Activated CD4-positive, alpha-beta T cell treated with anti-CD3 and anti-CD28 coated beads, Interleukin-2, amount 50 U/mL, for 4 hours (primary cell): ENCODE results near the gene ELFN2.

ENCODE experiments used
- DNase-seq, 2 experiments: peaks; one replicate each; pipeline ENCODE4 v3.0.0-alpha.2; 2020

The ELFN2 gene

DNA sequence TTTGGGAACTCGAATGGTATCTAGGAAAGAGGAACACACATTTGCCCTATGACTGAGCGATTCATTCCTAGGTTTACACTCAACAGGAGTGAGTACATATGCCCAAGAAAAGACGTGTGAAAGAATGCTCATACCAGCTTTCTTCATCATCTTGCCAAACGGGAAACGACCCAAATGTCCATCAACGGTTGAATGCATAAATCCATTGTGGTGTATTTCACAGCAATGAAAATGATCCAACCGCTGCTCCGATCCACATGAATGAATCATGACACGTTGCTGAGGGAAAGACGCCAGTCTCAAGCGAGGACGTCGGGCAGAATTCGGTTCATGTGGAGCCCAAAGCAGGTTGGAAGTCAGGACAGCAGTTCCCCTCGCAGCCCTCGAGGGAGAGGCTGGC is 73.4 kb downstream of the ELFN2 start:
- no peak for DNase-seq

DNA sequence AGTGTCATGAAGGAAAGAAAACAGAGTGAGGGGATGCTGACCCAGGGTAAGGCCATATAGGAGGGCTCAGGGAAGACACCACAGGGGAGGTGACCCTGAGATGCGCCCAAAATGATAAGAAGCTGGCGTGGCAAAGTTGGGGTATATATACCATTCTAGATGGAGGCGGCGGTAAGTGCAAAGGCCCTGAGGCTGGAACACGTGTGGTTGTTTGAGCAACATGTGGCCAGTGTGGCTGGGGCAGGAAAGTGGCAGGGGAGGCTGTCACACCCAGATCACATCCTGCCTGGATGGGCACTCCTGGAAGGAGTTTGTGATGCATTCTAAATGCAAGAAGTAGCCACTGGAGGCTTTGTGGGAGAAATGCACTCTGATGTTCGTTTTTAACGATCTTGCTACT is 74.8 kb downstream of the ELFN2 start:
- DNase-seq = no peak

DNA sequence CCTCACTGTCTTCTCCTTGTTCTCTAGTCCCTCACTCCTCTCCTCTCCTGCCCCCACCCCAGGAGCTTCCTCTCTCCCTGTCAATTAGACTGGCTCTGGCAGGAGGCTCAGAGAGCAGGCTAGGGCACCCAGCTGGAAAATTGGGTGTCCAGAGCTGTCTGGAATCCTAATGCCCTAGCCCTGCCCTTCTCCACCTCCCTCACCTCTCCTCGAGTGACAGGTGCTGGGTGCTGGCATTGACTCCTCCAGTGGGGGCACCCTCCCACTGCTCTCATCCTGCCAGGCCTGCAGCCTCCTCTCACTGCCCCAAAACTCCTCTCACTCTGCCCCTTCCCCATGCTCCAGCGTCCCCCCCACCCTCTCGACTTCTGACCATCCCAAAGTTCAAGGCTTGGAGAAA is 76.0 kb downstream of the ELFN2 start:
- no peak for DNase-seq

DNA sequence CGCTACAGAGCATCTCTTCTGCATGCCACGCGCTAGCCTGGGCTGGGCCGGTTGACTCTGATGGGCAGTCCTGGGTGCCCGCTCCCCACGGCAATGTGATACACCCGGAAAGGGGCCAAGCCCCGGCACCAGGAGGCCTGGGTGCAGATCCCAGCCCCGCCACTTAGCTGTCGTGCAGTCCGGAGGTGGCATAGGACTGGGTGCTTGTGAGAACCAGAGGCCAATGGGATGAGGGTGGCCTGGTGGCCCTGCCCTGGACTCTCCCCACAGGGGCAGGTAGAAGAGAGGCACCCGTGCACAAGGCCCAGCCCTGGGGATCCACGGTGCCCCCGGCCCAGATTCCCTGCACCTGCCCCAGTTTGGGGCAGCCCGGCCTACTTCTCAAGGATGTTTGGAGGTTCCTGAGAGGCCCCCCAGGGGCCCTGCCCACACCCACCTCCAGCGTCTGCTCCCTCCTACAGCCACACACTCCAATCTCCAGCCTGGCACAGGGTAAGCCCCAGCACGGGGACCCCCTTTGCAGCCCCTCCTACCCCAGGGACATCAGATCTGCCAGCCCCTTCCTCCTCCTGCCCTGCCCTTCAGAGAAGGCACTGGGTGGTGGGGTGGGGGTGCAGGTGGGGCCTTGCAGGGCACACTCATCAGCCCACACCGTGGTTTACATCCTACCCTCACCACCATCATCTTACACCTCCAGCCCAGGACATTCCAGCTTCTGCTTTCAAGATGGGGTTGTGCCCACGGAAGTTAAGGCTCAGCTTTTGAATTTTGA is 78.0 kb downstream of the ELFN2 start:
- DNase-seq = no peak

DNA sequence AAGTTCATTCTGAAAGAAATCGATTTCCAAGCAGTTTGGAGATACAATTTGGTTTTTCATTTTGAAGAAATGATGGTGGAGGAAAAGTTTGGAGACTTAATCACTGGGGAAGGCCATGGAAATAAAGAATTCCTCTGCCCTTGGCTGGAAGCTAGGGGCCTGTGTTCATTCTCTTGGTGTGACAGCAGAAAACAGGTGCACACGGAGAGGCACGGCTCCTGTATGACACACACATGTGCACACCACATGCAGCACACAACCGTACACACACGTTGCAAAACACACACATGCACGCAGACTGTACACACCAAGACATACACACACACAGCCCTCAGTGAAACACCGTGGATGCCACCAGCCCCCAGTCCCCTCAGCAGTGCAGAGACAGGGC is 80.8 kb downstream of the ELFN2 start:
- DNase-seq = no peak

DNA sequence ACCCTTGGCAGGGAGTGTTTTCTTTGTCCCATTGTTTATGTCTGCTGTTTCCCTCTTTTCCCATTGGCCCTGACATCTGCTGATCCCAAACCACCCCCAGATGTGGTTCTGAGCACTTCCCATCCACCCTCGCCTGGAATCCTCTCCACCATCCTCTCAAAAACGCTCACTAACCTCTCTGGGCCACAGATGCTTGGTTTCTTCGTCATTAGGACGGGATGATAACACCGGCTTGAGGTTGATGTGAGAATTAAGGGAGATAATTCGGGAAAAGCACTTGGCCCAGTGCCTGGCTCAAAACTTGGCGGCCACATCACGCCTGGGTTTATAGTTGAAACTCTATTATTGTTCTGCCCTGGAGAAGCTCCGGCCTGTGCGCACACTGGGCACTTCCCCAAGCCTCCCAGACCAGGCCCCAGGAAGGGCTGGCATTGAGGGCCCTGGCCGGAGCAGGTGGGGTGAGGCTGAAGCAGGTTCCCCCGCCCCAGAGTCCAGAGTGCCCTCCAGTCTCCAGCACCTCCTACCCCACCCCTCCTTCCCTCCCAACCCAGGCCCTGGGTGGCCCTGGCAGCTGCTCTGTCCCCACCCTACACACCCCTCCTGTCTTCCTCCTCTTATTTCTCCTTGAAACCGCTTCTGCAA is 81.3 kb downstream of the ELFN2 start:
- DNase-seq = no peak

DNA sequence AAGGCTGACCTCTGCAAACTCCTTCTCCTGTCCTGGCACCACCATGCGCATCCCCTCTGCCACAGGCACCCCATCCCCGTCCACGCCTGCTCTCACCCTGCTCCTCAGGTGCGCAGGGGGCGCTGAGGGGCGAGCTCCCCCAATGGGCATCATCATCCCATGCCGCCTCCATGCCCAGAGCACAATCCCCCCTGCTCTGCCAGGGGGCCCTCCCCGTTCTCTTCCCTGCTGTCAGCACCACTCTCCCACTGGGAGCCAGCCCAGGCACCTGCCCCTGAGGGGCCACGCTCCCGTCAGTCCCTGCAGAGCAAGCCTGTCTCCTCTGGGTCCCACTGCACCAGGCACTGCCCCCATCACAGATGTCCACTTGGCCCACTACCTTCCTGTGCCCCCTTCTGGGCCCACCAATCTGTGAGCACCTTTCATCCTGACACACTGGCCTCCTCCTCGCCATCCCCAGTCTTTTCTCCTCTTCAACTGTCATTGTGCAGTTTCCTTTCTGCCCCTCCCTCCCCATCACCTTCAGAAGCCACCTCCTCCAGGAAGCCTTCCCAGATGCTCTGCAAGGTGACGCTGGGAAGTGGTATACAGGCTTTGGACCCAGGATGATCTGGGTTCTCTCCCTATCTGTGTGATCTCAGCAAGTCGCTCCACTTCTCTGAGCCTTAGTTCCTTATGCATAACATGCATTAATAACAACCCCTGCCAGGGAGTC is 82.4 kb downstream of the ELFN2 start:
- DNase-seq = no peak

DNA sequence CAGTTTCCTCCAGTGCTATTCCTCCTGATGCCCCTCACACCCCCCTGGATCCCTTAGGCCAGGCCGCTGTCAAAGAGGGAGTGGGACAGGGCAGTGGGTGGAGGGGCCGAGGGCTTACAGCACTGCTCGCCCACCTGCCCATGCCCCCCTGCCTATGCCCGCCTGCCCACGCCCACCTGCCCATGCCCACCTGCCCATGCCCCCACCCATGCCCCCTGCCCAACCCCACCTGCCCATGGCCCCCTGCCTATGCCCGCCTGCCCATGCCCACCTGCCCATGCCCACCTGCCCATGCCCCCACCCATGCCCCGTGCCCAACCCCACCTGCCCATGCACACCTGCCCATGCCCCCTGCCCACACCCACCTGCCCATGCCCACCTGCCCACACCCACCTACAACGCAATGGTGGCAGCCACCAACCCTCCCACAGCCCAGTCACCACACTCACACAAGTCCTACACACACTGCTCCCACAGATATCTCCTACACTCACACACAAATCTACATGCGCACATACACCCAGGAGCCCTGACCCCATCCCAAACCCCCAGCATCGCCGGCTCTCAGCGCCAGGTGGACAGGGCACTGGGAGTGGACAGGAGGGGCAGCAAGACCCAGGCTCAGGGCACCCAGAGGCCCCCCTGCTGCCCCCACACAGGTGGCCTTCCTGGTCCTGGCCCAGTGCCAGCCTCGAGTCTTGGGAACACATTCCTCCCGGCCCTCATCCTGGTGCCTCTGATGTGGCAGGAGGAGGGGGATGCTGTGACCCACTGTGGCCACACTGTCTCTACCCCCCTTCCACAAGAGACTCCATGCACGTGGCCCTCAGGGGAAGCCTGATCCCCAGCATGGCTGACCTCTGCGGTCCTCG is 83.2 kb downstream of the ELFN2 start:
- no peak for DNase-seq

DNA sequence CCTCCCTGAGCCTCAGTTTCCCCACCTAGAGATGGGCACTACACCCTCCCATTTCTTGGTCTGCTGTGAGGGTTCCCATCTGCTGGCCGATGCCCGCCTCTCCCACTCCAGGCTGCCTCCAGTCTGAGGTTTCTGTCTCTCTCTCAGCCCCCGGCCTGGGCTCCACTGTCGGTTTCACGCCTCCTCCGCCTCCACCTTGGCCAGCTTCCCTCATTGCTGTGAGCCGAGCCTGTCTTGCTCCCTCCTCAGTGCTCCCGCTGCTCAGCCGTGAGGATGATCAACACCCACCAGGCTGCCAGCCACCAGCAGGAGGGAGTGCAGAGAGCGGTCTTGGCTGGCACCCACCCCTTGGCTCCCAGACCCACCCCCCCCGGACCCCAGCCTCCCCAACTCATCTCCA is 83.9 kb downstream of the ELFN2 start:
- no peak for DNase-seq

DNA sequence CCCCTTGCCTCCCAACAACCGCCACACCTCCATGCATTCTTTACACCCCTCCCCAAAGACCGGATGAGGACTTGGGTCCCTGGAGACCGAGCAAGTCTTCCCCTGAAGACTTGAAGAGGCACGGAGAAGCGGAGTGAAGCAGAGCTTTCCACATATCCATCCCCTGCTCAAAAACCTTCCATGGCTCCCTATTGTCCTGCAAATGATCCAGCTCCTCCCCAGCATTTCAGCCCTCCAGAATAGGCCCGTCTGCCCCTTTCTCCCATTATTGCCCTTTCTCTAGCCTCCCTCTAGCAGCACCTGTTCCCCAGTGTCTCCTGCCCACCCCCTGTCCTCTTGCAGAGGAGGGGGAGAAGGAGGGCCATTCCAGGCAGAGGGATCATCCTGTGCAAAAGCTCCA is 85.2 kb downstream of the ELFN2 start:
- no peak for DNase-seq

DNA sequence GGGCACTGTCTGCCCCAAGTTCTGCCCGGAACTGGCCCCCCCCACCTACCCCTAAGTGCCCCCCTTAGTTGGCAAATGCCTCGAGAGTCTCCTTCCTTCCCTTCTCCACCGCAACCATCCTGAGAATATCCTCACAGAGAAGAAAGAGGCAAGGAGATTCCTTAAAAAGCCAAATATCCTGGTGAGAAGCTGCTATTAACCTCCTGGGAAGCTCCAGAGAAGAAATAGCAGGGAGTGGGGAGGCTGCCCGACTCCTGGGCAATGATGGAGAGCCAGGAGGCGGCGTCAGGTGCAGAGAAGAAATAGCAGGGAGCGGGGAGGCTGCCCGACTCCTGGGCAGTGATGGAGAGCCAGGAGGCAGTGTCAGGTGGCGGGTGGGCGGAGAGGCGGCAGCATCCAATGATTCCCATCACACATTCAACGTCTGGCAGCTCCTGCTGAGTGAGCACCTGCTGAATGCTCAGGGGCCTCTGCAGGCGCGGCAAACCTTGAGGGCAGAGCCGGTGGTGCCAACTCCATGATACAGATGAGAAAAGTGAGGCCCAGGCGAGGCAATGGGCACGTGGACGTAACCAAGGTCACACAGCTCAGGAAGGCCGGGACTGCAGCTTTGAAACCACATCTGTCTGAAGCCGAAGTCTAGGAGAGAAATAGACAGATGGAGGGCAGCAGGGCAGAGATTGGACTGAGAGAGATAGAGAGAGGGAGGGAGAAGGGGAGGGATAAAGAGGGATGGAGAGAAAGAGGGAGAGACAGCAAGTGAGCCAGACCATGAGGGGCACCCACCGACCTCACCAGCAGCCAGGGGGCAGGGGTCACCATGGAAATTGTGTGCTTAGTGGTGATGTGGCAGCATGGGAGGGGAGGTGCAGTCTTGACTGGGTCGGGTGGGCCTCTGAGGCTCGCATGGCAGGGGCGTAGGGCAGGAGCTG is 86.7 kb downstream of the ELFN2 start:
- DNase-seq = no peak

DNA sequence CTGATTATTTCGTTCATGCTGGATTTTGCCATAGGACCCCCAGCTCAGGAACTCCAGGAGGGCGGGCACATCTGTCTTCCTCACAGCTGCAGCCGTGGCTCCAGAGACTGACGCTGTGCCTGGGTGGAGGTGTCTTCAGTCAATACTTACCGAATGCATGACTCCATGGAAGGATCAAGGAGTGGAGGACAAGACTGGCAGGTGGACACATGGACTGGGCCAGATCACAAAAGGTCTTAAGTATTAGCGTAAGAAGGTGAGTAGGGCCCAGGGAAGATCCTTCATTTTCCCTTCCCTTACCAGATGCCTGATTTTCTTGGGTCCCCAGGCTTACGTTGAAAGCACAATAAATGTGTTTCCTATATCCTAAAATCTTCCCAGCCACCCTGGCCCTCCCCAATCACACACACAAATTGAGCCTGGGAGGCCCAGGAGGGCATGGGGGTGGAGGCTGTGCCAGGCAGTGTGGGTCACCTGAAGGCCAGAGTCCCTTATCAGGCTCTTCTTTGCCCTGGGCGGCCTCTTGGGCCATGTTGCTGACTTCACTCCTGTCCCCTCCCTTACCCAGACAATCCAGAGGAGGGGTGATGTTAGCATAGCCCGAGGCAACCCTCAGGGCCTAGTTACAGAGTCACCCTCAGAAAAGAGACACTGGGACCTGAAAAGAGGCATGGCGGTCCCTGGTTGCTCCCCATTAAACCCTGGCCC is 88.6 kb downstream of the ELFN2 start:
- DNase-seq = no peak

DNA sequence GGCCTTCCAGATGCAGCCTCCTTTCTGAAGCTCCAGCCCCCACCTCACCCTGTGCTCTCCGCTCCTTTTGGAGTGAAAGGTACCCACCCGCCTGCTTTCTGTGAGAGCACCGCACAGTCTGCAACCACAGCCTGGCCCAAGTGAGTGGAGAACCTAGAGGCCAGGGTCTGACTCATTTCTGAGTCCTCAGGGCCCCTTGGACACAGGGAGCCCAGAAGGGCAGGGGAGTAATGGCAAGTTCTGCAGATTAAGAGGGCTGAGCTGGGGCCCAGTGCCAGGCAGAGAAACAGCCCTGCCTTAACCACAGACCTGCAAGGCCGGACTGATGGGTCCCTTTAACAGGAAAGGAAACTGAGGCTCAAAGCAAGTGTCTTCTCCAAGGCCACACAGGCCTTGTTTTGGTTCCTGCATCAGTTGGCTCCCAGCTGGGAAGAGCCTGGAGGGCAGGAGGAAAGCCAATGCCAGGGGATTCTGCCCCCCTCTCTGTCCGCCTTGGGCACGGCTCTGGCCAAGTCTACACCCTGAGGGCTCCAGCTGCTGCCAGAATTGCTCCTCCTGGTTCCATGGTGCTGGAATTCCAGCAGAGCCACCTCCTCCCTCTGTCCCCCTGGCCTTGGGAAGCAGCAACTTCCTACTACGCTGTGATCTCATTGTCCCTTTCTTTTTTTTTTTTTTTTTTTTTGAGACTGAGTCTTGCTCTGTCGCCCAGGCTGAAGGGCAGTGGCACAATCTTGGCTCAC is 89.9 kb downstream of the ELFN2 start:
- no peak for DNase-seq

DNA sequence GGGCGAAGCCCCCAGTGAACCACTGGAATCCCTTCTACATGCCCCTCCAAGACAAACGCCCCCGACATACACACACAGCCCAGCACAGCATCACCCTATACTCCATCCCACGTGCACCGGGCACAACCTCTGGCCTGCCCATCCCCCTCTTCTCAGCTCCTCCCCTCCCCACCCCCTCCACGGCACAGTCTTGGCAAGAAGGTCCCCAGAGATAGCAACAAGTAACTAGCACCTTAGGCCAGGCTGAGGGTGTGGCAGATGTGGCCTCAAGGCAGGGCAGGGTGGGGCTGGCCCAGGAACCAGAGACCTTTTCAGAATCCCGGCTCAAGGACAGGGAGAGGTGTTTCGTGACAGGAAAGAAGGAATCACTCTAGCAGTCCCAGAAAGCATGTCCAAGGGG is 90.7 kb downstream of the ELFN2 start:
- no peak for DNase-seq

DNA sequence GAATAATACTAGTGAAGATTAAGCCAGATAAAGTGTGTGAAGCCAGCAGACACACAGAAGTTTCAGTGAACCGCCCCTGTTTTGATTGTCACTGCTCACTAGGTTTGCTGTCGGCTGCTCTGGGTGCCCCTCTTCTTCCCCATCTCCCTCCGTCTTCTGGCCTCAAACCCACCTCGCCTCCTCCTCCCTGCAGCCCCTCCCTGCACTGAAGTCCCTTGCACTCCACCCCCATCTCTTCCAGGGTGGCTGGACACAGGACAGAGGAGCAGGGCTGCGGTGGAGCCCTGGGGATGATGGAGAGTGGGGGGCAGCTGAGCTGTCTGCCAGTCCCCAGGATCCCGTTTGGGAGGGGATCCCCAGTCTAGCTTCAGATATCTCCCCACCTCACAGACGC is 91.5 kb downstream of the ELFN2 start:
- DNase-seq = no peak

DNA sequence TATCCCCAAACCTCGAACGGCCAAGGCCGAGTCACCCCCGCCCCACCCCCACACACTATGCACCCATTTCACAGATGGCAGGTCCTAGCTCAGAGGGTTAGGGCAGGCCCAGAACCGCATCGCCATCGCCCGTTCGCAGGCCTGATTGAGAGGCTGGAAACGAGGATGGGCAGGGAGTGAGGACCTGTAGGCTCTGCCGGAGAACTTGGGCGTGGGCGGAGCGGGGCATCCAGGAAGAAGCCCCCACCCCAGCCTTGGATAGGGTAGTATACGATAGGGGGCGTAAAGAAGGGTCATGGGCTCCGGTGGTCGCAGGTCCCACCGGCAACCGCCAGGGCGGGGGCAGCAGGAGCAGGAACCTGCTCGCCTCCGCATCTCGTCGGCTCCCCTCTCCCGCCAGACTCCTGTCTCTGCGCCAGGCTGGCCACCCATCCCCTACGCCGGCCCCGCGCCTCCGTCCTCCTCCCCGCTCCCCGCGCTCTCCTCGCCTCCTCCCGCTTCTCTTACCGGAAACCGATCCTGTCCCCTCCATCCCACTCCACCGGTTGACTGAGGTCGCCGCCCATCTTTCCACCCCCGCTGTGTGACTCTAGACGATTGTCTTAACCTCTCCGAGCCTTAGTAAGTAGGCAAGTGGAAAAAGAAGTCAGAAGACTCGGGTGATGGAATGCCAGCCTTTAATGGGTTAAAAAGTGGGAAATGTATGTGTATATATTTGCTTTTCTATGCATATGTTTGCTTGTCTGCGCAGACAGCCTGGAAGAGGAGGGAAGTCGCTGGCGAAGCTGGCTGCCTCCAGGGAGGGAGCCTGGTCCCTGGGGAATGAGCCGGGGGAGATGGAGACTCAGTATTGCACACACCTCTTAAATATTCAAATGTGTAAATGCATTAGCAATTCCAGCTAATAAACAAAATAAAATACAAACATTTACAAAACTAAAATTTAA is 92.1 kb downstream of the ELFN2 start:
- DNase-seq = no peak

DNA sequence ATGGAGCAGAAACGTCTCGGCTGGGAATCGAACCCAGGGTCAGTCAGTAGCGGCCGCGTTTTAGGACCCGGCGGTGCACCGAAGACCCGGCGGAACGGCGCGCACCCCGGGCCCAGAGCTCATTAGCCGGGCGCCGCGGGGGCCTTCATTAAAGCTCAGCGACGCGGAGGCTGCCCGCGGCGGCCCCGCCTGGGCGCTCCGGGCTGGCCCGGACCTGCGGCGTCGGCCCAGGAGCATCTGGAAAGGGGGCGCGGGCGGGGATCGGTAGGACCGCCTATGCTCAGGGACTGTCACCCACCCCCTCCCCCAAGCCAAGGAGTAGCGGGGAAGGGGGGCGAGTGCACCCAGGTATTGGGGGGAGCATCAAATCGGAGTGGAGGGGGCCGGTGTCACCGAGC is 92.8 kb downstream of the ELFN2 start:
- no peak for DNase-seq

DNA sequence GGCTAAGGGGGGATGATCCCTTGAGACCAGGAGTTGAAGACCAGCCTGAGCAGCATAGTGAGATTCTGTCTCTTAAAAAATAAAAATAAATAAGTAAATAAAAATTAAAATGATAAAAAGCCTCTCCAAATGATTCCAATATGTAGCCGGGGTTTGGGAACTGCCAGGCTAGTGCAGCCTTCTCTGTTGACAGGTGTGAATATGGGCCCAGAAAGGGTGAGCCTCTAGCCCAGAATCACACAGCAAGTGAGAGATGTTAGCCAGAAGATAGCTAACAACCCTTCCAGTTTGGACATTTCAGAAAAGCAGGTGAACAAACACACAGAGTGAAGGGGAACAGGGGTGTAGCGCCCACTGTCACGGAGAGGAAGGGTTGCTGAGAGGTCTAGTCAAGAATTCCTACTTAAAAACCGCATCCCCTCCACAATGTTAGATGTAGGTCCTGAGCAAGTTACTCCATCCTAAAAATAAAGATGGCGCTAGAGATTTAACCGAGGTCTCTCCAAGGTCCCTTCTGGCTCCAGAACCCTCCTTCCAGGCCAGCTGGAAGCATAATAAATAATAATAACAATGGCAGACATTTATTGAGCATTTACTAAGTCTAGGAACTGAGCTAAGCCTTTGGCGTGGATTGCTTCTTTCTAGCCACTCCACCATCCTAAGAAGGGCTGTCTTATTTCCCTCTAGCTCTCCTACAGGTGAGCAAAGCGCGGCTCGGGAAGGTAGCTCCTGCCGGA is 93.4 kb downstream of the ELFN2 start:
- DNase-seq = no peak
